H1 (cell line): ENCODE results near the gene ALOX5AP. TPM values are rescaled to one million over a fixed set of nuclear protein-coding genes. Genes with fewer than 3 reads are reported as not detected.

Source experiments
- CTCF ChIA-PET: fragments of 300-600 bp; sonication (Branson Sonifier 250); formaldehyde crosslinking; loops from one replicate; lab custom pipeline; 2021; ENCODE audit not compliant: partially characterized antibody; lab: Charles Lee
- POLR2A ChIA-PET: fragments of 300-600 bp; sonication (Branson Sonifier 250); formaldehyde crosslinking; loops from one replicate; lab custom pipeline; 2021; ENCODE audit warnings: inconsistent platforms; ENCODE audit not compliant: partially characterized antibody; lab: Charles Lee
- DNase-seq, 2 experiments: peaks; one replicate each; pipeline versions ENCODE4 v3.0.0 to v3.0.0-alpha.2; 2010 to 2022; ENCODE audit warnings: low spot score in 2 of 2, low read depth in 1 of 2, mixed read lengths in 1 of 2
- FAIRE-seq: peaks from 2 replicates; lab custom pipeline; 2011; peaks lifted over from hg19 to GRCh38; lab: Jason Lieb, UNC
- H2AFZ ChIP-seq: 2 replicates; pipeline ENCODE4 v1.8.1; 2012; ENCODE audit warnings: low read length, inconsistent platforms
- H2AK5ac ChIP-seq: 2 replicates; pipeline ENCODE4 v1.6.1; 2013; ENCODE audit warnings: low read depth, low read length
- H2BK120ac ChIP-seq: replicated peaks from 2 replicates; pipeline ENCODE3; 2013; ENCODE audit warnings: low read depth, low read length, inconsistent platforms
- H2BK12ac ChIP-seq: 2 replicates; pipeline ENCODE4 v1.6.1; 2013; ENCODE audit warnings: low read depth, low read length
- H2BK15ac ChIP-seq: 2 replicates; pipeline ENCODE4 v1.6.1; 2013; ENCODE audit warnings: low read length
- H2BK20ac ChIP-seq: 2 replicates; pipeline ENCODE4 v1.6.1; 2013; ENCODE audit warnings: low read length
- H2BK5ac ChIP-seq: 2 replicates; pipeline ENCODE4 v1.6.1; 2013; ENCODE audit warnings: low read depth, low read length
- H3K14ac ChIP-seq: 2 replicates; pipeline ENCODE4 v1.6.1; 2013; ENCODE audit warnings: inconsistent platforms; ENCODE audit not compliant: insufficient read length
- H3K18ac ChIP-seq: 2 replicates; pipeline ENCODE4 v1.6.1; 2013; ENCODE audit warnings: low read length; ENCODE audit errors: extremely low read depth
- H3K23ac ChIP-seq: 2 replicates; pipeline ENCODE4 v1.6.1; 2013; ENCODE audit warnings: inconsistent platforms; ENCODE audit not compliant: insufficient read length
- H3K23me2 ChIP-seq: 2 replicates; pipeline ENCODE4 v1.6.1; 2013; ENCODE audit warnings: low read depth, low read length
- H3K27ac ChIP-seq: 2 replicates; pipeline ENCODE4 v1.6.1; 2011; ENCODE audit warnings: low read depth, low read length, inconsistent platforms
- H3K27me3 ChIP-seq, 4 experiments: replicated peaks in 1 of 4; 1 replicate in 1 of 4; 2 replicates in 3 of 4; pipeline versions ENCODE4 v1.6.1 to v1.8.1; 2011 to 2013; ENCODE audit warnings: low read length in 3 of 4, mild to moderate bottlenecking in 3 of 4, inconsistent platforms in 2 of 4, mixed read lengths in 2 of 4, moderate library complexity in 1 of 4; ENCODE audit not compliant: control insufficient read depth in 3 of 4, insufficient read depth in 3 of 4; ENCODE audit errors: extremely low read depth in 1 of 4
- H3K36me3 ChIP-seq, 4 experiments: 2 replicates each; pipeline versions ENCODE4 v1.6.1 to v1.8.1; 2011 to 2013; ENCODE audit warnings: mild to moderate bottlenecking in 4 of 4, low read length in 3 of 4, moderate library complexity in 2 of 4, control low read depth in 1 of 4, inconsistent platforms in 1 of 4; ENCODE audit not compliant: insufficient read depth in 4 of 4, control insufficient read depth in 2 of 4
- H3K4ac ChIP-seq: replicated peaks from 2 replicates; pipeline ENCODE3; 2013; ENCODE audit warnings: low read length, low read depth, mixed read lengths, inconsistent platforms; ENCODE audit not compliant: insufficient read length
- H3K4me1 ChIP-seq, 4 experiments: replicated peaks in 1 of 4; 1 replicate in 1 of 4; 2 replicates in 3 of 4; pipeline versions ENCODE4 v1.6.1 to v1.8.1; 2011 to 2013; ENCODE audit warnings: low read length in 3 of 4, inconsistent platforms in 2 of 4, mixed read lengths in 1 of 4; ENCODE audit not compliant: insufficient read depth in 4 of 4, control insufficient read depth in 3 of 4
- H3K4me2 ChIP-seq, 2 experiments: 2 replicates each; pipeline versions ENCODE4 v1.6.1 to v1.8.1; 2011 to 2013; ENCODE audit warnings: low read depth in 2 of 2, low read length in 2 of 2, control low read depth in 1 of 2, inconsistent platforms in 1 of 2, mild to moderate bottlenecking in 1 of 2; ENCODE audit not compliant: insufficient read depth in 1 of 2
- H3K4me3 ChIP-seq, 4 experiments: fragments of 200-600, 300-600 bp in 1 of 4; sonication (generic), shearing (Covaris generic), sonication (Bioruptor Twin) in 1 of 4; 2 replicates each; pipeline versions ENCODE4 v1.5.1 to v1.8.1; 2011 to 2016; ENCODE audit warnings: low read length in 4 of 4, low read depth in 3 of 4, control low read depth in 2 of 4, inconsistent platforms in 2 of 4, mild to moderate bottlenecking in 2 of 4, mixed read lengths in 1 of 4, moderate library complexity in 1 of 4; ENCODE audit not compliant: insufficient read depth in 2 of 4; ENCODE audit errors: extremely low read depth in 1 of 4
- H3K56ac ChIP-seq: replicated peaks from 2 replicates; pipeline ENCODE3; 2013; ENCODE audit warnings: low read depth, mild to moderate bottlenecking, mixed read lengths, low read length, inconsistent platforms; ENCODE audit not compliant: insufficient read length
- H3K79me1 ChIP-seq: 2 replicates; pipeline ENCODE4 v1.6.1; 2013; ENCODE audit warnings: low read depth, low read length, control low read depth
- H3K79me2 ChIP-seq, 2 experiments: 2 replicates each; pipeline versions ENCODE4 v1.6.1 to v1.8.1; 2012 to 2013; ENCODE audit warnings: low read length in 2 of 2, mild to moderate bottlenecking in 2 of 2, inconsistent platforms in 1 of 2; ENCODE audit not compliant: insufficient read depth in 2 of 2, control insufficient read depth in 1 of 2
- H3K9ac ChIP-seq, 4 experiments: replicated peaks in 1 of 4; 1 replicate in 1 of 4; 2 replicates in 3 of 4; pipeline versions ENCODE4 v1.6.1 to v1.8.1; 2011 to 2013; ENCODE audit warnings: low read depth in 3 of 4, low read length in 3 of 4, control low read depth in 2 of 4, mild to moderate bottlenecking in 2 of 4, moderate library complexity in 2 of 4, inconsistent platforms in 1 of 4; ENCODE audit errors: extremely low read depth in 1 of 4
- H3K9me3 ChIP-seq, 2 experiments: 2 replicates each; pipeline versions ENCODE4 v1.6.1 to v1.8.1; 2012 to 2013; ENCODE audit warnings: mild to moderate bottlenecking in 2 of 2, moderate library complexity in 2 of 2, control low read depth in 1 of 2, inconsistent platforms in 1 of 2, low read depth in 1 of 2, low read length in 1 of 2, mixed read lengths in 1 of 2; ENCODE audit not compliant: insufficient read depth in 2 of 2
- H4K20me1 ChIP-seq, 2 experiments: replicated peaks in 1 of 2; 2 replicates each; pipeline versions ENCODE3 to v1.8.1; 2011 to 2013; ENCODE audit warnings: inconsistent platforms in 2 of 2, low read length in 2 of 2, mild to moderate bottlenecking in 1 of 2; ENCODE audit not compliant: insufficient read depth in 2 of 2, control insufficient read depth in 1 of 2
- H4K5ac ChIP-seq: 2 replicates; pipeline ENCODE4 v1.6.1; 2013; ENCODE audit warnings: low read length, low read depth, mixed read lengths, inconsistent platforms; ENCODE audit not compliant: insufficient read length
- H4K8ac ChIP-seq: 2 replicates; pipeline ENCODE4 v1.8.0; 2013; ENCODE audit warnings: mild to moderate bottlenecking, moderate library complexity, low read length, inconsistent platforms; ENCODE audit not compliant: insufficient read depth; ENCODE audit errors: extremely low read depth
- H4K91ac ChIP-seq: replicated peaks from 2 replicates; pipeline ENCODE3; 2013; ENCODE audit warnings: low read length, mixed read lengths, inconsistent platforms; ENCODE audit not compliant: insufficient read length
- BACH1 ChIP-seq: IDR thresholded peaks from 2 replicates; pipeline ENCODE4 v1.6.1; 2012; ENCODE audit warnings: low read length, improper control_type of control experiment
- CBX5 ChIP-seq: fragments of 300-800, 300-1000 bp; sonication (generic); IDR thresholded peaks from 2 replicates; pipeline ENCODE4 v1.7.1; 2016; ENCODE audit warnings: antibody characterized with exemption, low read length, low read depth
- CHD2 ChIP-seq: IDR thresholded peaks from 2 replicates; pipeline ENCODE4 v1.6.1; 2012; ENCODE audit warnings: low read length, improper control_type of control experiment
- CTBP2 ChIP-seq: IDR thresholded peaks from 2 replicates; pipeline ENCODE4 v1.7.0; 2011; ENCODE audit warnings: borderline replicate concordance, mild to moderate bottlenecking, moderate library complexity, mixed read lengths, low read length; ENCODE audit not compliant: insufficient read depth, insufficient read length
- E2F6 ChIP-seq: IDR thresholded peaks from 2 replicates; pipeline ENCODE4 v1.6.1; 2012; ENCODE audit warnings: inconsistent platforms
- FOSL1 ChIP-seq: IDR thresholded peaks from 2 replicates; pipeline ENCODE4 v1.6.1; 2011; ENCODE audit warnings: mild to moderate bottlenecking, low read depth, low read length, moderate library complexity; ENCODE audit not compliant: insufficient read depth
- HDAC6 ChIP-seq: IDR thresholded peaks from one replicate; pipeline ENCODE4 v1.7.1; 2012; ENCODE audit warnings: low read depth, mild to moderate bottlenecking, inconsistent platforms, low read length, moderate library complexity
- MAX ChIP-seq: IDR thresholded peaks from 2 replicates; pipeline ENCODE4 v1.6.1; 2012; ENCODE audit warnings: inconsistent platforms
- NANOG ChIP-seq: IDR thresholded peaks from 2 replicates; pipeline ENCODE4 v1.6.1; 2011; ENCODE audit warnings: low read length, low read depth, mild to moderate bottlenecking, inconsistent platforms; ENCODE audit not compliant: insufficient read depth, poor library complexity, severe bottlenecking
- RAD21 ChIP-seq, 2 experiments: IDR thresholded peaks in 1 of 2; conservative IDR thresholded peaks in 1 of 2; 2 replicates each; pipeline ENCODE4 v1.6.1; 2011; ENCODE audit warnings: low read depth in 2 of 2, low read length in 2 of 2, improper control_type of control experiment in 1 of 2, inconsistent platforms in 1 of 2, mild to moderate bottlenecking in 1 of 2, moderate library complexity in 1 of 2
- SAP30 ChIP-seq: fragments of 300-600 bp; sonication (generic); IDR thresholded peaks from 2 replicates; pipeline ENCODE4 v1.7.1; 2012; ENCODE audit warnings: low read length, moderate library complexity, mild to moderate bottlenecking, inconsistent platforms; ENCODE audit not compliant: insufficient read depth, insufficient replicate concordance
- SIX5 ChIP-seq: IDR thresholded peaks from 2 replicates; pipeline ENCODE4 v1.6.1; 2011; ENCODE audit warnings: mild to moderate bottlenecking, low read depth, low read length
- TAF1 ChIP-seq: IDR thresholded peaks from 2 replicates; pipeline ENCODE4 v1.6.1; 2011; ENCODE audit warnings: mild to moderate bottlenecking, low read depth, low read length
- WGBS, 2 experiments: shearing (Covaris generic) in 1 of 2; methylation state at CpG; one replicate each; pipeline versions ENCODE4 v1.1.6 to v1.1.7; 2013 to 2015; ENCODE audit warnings: low lambda C conversion rate in 2 of 2, mixed read lengths in 2 of 2, inconsistent platforms in 1 of 2, low coverage in 1 of 2, missing lambda C conversion rate in 1 of 2; ENCODE audit not compliant: insufficient replicate concordance in 2 of 2, insufficient coverage in 1 of 2, insufficient read length in 1 of 2; ENCODE audit errors: extremely low coverage in 1 of 2, missing lambda C conversion rate in 1 of 2; 5-methylcytosine and 5-hydroxymethylcytosine counted together
- polyA plus RNA-seq, 7 experiments: library from polyadenylated mRNA; depleted of rRNA in 3 of 7; stranded (reverse) in 5 of 7; unstranded in 2 of 7; fragments of >200 nt in 5 of 7; fragments of 200-250 nt in 2 of 7; gene quantifications; 1 replicate in 5 of 7; 2 replicates in 1 of 7; 4 replicates in 1 of 7; pipeline versions ENCODE4 v1.2.1 to v1.2.3, GENCODE V29; 2011 to 2013; ENCODE audit warnings: missing spikeins in 2 of 7, mixed read lengths in 2 of 7
- total RNA-seq: library from RNA; stranded (reverse); fragmentation: NEBNext Ultra II Directional; extraction: Animal tissue kit (Norgen Biotek cat#: 25700); gene quantifications from 2 replicates; pipeline ENCODE4 v1.2.1, GENCODE V29; 2021

Gene ALOX5AP
- total and polyA plus RNA-seq, 2 of the 8 experiments (the other 6 are each of a cell fraction or from before 2014, with no cell fraction given): not detected

- Histone ChIP-seq H3K36me3 (no peaks in the 10 kb centered on the region), H4K5ac (no peak overlapping the region), H3K4me2 (no peak overlapping the region), H3K4me1 (peaks cover 0 to 3% (median 2%) of the 10 kb centered on the region in 4 experiments; a peak in 3 of 7 replicates), H4K8ac (no peak overlapping the region), H2BK15ac (no peak overlapping the region), H2AFZ (no peak overlapping the region), H3K14ac (no peak overlapping the region), H4K91ac (no peak overlapping the region), H2AK5ac (no peak overlapping the region), H3K79me1 (no peaks in the 10 kb centered on the region), H3K27me3 (no peaks in the 10 kb centered on the region), H2BK12ac (no peak overlapping the region), H3K56ac (no peak overlapping the region), H3K23me2 (no peaks in the 10 kb centered on the region), H2BK5ac (no peak overlapping the region), H3K23ac (no peak overlapping the region), H2BK120ac (no peak overlapping the region), H3K9ac (no peak overlapping the region), H3K18ac (no peak overlapping the region), H2BK20ac (no peak overlapping the region), H4K20me1 (no peaks in the 10 kb centered on the region), H3K4ac (no peak overlapping the region), H3K27ac (no peak overlapping the region), H3K9me3 (no peaks in the 10 kb centered on the region), H3K4me3 (no peak overlapping the region), H3K79me2 (no peaks in the 10 kb centered on the region)
- no peak for FAIRE-seq
- ChIA-PET POLR2A (interaction anchor here (0.7 to 1.6 kb wide), 2 partner anchors 9 to 14 kb away, joined by 3 to 4 read pairs; no protein-coding TSS in a partner anchor), CTCF (interaction anchor here (1.1 to 1.6 kb wide), 3 partner anchors 12 to 126 kb away, joined by 3 to 4 read pairs (median 4); no protein-coding TSS in a partner anchor)
- WGBS, 2 experiments: 91% methylated on average over 2 of the region's 2 CpGs; no CpG with 5 or more reads in 1 of the 2 experiments
- no peak for DNase-seq
- TF ChIP-seq E2F6 (no peak), MAX (no peak), NANOG (no peak), CTBP2 (no peak), CHD2 (no peak), BACH1 (no peak), HDAC6 (no peak), FOSL1 (no peak), SIX5 (no peak), TAF1 (no peak), CBX5 (no peak), SAP30 (no peak), RAD21 (IDR thresholded peaks at IDR 0.05 in 1 of 2, conservative IDR thresholded peaks at IDR 0.05 in 1 of 2; ENCODE audit: low read depth in 2 of 2, low read length in 2 of 2) (no peak)
Measured at GRCh38 chr13:30739237-30739528, 3.8 kb downstream of the ALOX5AP start.
